ENCODE measurements around the gene NMUR1.
A peak's percentile ranks its signal among the peaks of the same experiment; 100 is the strongest.

NMUR1 gene

GRCh38 chr2:231525248-231526163 is 4.7 kb downstream of the NMUR1 start:
- DNase-seq (ENCODE audit: low spot score) = no peak

GRCh38 chr2:231524477-231525247 is 5.6 kb downstream of the NMUR1 start:
- DNase-seq (ENCODE audit: low spot score) = no peak

- no peak for DNase-seq (ENCODE audit: low spot score)
Measured at GRCh38 chr2:231523451-231524285, 6.6 kb downstream of the NMUR1 start.

- no peak for DNase-seq (ENCODE audit: low spot score)
Measured at GRCh38 chr2:231522418-231523180, 7.6 kb downstream of the NMUR1 start.

GRCh38 chr2:231521443-231521842 is 8.8 kb downstream of the NMUR1 start:
- no peak for DNase-seq (ENCODE audit: low spot score)

GRCh38 chr2:231519975-231520555 is 10.2 kb downstream of the NMUR1 start:
- DNase-seq (ENCODE audit: low spot score) = no peak

GRCh38 chr2:231518771-231519170 is 11.5 kb downstream of the NMUR1 start:
- no peak for DNase-seq (ENCODE audit: low spot score)

- no peak for DNase-seq (ENCODE audit: low spot score)
Measured at GRCh38 chr2:231515603-231516002, 14.6 kb downstream of the NMUR1 start.

- no peak for DNase-seq (ENCODE audit: low spot score)
Measured at GRCh38 chr2:231514951-231515297, 15.3 kb downstream of the NMUR1 start.

GRCh38 chr2:231514225-231514950 is 15.9 kb downstream of the NMUR1 start:
- peak; percentile 97 for DNase-seq (ENCODE audit: low spot score)

GRCh38 chr2:231513746-231514224 is 16.5 kb downstream of the NMUR1 start:
- no peak for DNase-seq (ENCODE audit: low spot score)

- no peak for DNase-seq (ENCODE audit: low spot score)
Measured at GRCh38 chr2:231512222-231512621, 18.0 kb downstream of the NMUR1 start.

- no peak for DNase-seq (ENCODE audit: low spot score)
Measured at GRCh38 chr2:231503766-231504165, 26.5 kb downstream of the NMUR1 start.

- DNase-seq (ENCODE audit: low spot score) = no peak
Measured at GRCh38 chr2:231502596-231502995, 27.6 kb downstream of the NMUR1 start.

- no peak for DNase-seq (ENCODE audit: low spot score)
Measured at GRCh38 chr2:231497651-231498050, 32.6 kb downstream of the NMUR1 start.

GRCh38 chr2:231494669-231495068 is 35.6 kb downstream of the NMUR1 start:
- no peak for DNase-seq (ENCODE audit: low spot score)

- DNase-seq (ENCODE audit: low spot score) = no peak
Measured at GRCh38 chr2:231490801-231491200, 39.4 kb downstream of the NMUR1 start.

- DNase-seq (ENCODE audit: low spot score) = no peak
Measured at GRCh38 chr2:231489990-231490389, 40.3 kb downstream of the NMUR1 start.

- no peak for DNase-seq (ENCODE audit: low spot score)
Measured at GRCh38 chr2:231488331-231488730, 41.9 kb downstream of the NMUR1 start.

GRCh38 chr2:231486851-231487596 is 43.2 kb downstream of the NMUR1 start:
- no peak for DNase-seq (ENCODE audit: low spot score)

Measured in HuH-7 (cell line).